ENCODE data around the gene IL17C.
"Not testable (repeated sequence)": the region's sequence is repeated elsewhere in the genome, so short reads cannot be mapped to it uniquely, and the experiment has no call there.

Gene IL17C

DNA sequence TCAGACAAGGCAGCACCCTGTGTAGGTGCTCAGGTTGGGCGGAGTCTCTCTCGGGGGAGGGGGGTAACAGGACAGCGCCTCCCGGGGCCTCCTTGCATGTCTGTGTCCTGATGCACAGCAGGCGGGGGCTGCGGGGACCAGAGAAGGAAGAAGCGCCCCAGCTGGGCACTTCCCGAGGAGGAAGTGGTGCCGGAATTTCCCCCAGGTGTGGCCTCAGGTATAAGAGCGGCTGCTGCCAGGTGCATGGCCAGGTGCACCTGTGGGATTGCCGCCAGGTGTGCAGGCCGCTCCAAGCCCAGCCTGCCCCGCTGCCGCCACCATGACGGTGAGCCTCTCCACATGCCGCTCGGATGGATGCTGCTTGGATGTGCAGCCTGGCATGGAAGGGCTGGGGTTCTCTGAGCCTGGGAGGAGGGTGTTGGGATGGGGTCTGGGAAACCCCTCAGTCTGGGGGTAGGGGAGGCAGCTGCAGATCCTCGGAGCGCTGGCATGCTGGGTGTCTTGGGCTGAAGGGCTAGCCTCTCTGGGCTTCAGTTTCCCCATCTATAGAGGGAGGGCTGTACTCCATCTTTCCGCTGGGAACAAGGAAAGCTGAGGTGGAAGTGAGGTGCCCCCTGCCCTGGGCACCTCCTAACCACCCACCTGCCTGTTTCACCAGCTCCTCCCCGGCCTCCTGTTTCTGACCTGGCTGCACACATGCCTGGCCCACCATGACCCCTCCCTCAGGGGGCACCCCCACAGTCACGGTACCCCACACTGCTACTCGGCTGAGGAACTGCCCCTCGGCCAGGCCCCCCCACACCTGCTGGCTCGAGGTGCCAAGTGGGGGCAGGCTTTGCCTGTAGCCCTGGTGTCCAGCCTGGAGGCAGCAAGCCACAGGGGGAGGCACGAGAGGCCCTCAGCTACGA is at the start of gene IL17C:
IL17C (plus strand) TSS at position 250 of the 908 bp plus-strand sequence; CDS start at position 320, 70 bp downstream.
- no peak for DNase-seq (ENCODE audit: low spot score)

DNA sequence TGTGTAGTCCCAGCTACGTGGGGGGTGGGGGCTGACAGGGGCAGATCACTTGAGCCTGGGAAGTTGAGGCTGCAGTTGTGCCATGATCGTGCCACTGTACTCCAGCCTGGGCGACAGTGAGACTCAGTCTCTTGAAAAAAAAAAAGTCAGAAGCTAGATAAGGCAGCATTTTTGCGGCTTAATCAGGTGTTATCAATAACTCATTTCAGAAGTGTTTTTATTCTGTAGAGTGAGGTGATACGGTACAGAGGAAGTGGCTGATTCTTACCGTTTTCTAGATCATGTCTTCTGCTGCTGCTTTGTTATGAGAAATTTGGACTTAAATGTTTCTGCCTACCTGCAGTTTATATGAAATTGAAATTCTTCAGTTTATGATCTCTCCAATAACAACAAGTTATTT is 49.6 kb upstream of the IL17C start:
- no peak for DNase-seq (ENCODE audit: low spot score)

DNA sequence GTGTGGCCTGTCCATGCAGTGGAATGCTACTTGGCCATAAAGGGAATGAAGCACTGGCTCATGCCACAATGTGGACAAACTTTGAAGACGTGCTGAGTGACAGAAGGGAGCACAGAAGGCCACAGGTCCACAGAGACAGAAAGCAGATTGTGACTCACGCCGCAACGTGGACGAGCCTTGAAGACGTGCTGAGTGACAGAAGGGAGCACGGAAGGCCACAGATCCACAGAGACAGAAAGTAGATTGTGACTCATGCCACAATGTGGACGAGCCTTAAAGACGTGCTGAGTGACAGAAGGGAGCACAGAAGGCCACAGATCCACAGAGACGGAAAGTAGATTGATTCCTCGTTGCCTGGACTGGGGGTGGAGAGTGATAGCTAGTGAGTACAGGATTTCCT is 48.9 kb upstream of the IL17C start:
- DNase-seq (ENCODE audit: low spot score): no peak

DNA sequence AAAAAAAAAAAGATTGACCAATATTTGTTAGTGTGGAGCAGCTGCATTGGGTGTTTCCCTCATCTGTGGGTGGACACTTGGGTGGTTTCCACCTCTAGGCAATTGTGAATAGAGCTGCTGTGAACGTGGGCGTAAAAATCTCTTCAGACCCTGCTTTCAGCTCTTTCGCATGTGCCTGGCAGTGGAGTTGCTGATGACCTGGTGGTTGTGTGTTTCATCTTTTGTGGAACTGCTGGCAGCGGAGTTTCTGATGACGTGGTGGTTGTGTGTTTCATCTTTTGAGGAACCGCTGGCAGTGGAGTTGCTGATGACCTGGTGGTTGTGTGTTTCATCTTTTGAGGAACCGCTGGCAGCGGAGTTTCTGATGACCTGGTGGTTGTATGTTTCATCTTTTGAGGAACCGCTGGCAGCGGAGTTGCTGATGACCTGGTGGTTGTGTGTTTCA is 46.8 kb upstream of the IL17C start:
- DNase-seq (ENCODE audit: low spot score): no peak

DNA sequence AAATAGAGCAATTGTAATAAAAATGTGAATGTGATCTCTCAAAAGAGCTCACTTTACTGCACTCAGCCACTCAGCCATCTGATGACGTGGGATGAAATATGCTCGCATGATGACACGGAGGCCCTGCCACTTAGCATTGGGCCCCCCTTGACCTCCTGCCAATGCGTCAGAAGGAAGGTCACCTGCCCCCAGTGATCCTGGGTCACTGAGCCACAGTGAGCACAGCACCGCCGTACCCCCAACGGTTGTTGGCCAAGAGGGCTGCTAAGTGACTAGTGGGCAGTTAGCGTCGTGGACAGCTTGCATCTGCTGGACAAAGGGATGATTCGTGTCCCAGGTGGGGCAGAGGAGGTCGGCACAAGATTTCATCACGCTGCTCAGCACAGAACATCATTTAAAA is 45.3 kb upstream of the IL17C start:
- no peak for DNase-seq (ENCODE audit: low spot score)

- no peak for DNase-seq (ENCODE audit: low spot score)
Observed at GRCh38 chr16:88593489-88593888, 44.9 kb upstream of the IL17C start.

- no peak for DNase-seq (ENCODE audit: low spot score)
Observed at GRCh38 chr16:88593910-88594309, 44.5 kb upstream of the IL17C start.

- DNase-seq (ENCODE audit: low spot score): no peak
Observed at GRCh38 chr16:88595101-88595500, 43.3 kb upstream of the IL17C start.

GRCh38 chr16:88595921-88596320 is 42.5 kb upstream of the IL17C start:
- no peak for DNase-seq (ENCODE audit: low spot score)

DNA sequence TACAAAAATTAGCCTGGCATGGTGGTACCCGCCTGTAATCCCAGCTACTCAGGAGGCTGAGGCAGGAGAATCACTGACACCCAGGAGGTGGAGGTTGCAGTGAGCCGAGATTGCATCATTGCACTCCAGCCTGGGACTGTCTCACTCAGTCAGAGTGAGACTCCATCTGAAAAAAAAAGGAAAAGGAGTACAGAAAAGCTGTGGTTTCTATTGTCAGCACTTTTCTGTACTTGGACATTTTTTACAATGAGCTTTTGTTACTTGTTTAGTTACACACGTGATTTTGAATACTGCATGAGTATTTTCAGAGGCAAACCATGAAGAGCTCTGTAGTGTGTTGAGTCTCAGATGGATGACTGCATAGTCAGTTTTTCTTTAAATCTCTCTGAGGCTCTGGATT is 41.9 kb upstream of the IL17C start:
- DNase-seq (ENCODE audit: low spot score): no peak

- DNase-seq (ENCODE audit: low spot score): no peak
Observed at GRCh38 chr16:88597856-88598491, 40.4 kb upstream of the IL17C start.

GRCh38 chr16:88599092-88599733 is 39.2 kb upstream of the IL17C start:
- DNase-seq (ENCODE audit: low spot score): no peak

DNA sequence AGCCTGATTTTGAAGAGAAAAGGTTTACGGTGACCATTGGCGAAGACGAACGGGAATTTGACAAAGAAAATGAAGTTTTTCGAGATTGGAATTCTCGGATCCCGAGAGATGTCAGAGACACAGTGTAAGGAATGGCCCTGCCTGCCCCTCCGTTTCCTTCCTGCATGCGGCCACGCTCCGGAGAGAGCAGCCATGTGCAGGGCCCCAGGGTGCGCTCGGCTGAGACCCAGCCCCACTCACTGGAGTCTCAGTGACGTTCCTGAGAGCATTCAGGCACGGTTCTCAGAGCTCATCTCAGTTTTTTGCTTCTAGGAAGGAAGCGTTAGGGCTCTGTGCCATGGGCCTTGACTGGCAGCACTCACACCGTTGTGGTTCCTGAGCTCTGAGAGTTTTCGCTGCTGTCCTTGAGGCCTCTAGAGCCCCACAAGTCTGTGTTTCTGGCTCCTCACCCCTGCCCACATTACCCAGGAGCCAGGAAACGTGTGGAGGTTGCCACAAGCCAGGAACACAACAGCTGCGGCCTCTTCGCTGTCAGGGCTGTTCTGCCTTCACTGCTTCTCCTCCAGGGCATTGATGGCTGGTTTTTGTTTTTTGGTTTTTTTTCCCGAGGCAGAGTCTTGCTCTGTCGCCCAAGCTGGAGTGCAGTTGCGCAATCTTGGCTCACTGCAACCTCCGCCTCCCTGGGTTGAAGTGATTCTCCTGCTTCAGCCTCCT is 38.4 kb upstream of the IL17C start:
- no peak for DNase-seq (ENCODE audit: low spot score)

DNA sequence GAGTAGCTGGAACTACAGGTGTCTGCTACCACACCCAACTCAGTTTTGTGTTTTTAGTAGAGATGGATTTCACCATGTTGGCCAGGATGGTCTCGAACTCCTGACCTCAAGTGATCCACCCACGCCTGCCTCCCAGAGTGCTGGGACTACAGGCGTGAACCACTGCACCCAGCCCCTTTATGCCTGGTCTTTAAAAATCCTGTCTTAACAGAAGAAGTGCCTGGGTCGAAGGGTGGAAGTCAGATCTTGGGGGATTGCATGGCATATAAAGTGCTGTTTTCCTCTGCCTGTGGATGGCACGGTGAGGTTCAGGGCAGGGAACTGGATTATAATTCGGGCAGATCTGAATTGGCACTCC is 37.9 kb upstream of the IL17C start:
- DNase-seq (ENCODE audit: low spot score): no peak

GRCh38 chr16:88601313-88602036 is 36.9 kb upstream of the IL17C start:
- no peak for DNase-seq (ENCODE audit: low spot score)

- no peak for DNase-seq (ENCODE audit: low spot score)
Observed at GRCh38 chr16:88602091-88602490, 36.3 kb upstream of the IL17C start.

DNA sequence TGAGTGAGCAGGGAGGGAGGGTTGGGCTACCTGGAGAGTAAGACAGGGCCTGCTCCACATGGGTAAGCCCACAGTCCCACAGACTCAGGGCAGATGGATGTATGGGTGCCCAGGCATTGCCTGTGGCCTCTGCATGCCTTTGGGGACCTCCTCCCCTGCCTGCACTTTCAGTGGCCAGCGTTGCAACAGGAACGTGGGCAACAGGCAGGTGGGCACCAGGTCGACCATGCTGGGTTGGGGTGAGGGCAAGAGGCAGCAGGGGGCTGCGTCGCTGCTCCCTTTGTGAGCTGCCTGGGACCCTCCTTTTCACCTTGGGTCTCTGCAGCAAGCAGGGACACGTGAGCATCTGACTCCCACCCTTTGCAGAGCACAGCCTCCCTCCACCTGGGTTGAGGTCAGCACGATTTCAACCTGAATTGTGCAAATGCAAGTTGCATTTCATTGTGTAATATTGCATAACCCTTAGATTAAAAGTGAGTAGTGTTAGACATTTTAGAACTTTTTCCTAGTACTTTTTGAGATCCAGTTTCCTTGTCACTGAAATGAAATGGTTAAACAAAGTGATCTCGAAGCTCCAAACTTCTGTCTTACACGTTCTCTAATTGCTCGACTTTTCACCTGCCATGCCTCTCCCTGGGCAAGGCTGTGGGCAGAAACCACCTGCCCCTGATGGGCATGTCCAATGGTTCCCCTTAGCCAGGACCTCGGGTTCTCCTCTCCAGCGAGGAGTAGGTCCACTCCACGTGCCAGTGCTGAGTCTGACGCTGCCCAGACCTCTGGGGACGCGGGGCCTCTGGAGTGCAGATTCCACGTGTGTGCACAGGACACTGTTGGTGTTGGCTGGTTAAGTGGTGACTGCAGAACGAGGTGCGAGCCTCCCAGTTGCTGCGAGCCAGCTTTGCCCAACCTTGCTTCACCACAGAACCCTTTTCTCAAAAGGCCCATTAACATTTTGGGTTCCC is 32.9 kb upstream of the IL17C start:
- DNase-seq (ENCODE audit: low spot score): no peak

DNA sequence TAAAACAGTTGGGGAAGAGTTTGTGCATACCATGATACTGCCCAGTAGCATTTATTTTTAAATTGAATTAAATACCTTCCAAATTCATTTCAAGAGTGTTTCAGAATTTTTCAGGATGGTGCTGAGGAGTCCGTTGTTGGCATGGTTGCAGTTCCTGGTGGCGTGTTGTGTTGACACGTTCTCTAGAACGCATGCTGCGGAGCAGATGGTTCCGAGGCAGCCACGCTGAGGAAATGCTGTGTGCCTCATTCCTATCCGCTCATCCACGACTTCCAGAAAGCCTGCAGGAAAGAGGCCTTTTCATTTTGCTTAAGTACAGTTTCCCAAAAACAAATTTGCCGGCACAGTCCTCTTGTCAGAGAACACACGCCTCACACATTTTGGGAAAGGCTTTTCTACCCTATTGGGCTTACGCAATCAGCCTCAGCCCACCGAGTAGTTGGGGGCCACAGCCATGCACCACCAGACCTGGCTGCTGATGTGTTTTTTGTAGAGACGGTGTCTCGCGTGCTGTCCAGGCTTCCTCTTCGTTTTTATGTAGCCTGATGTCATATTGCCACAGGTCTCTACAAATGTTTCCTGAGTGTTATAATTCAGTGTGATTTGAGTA is 32.1 kb upstream of the IL17C start:
- DNase-seq (ENCODE audit: low spot score): no peak

DNA sequence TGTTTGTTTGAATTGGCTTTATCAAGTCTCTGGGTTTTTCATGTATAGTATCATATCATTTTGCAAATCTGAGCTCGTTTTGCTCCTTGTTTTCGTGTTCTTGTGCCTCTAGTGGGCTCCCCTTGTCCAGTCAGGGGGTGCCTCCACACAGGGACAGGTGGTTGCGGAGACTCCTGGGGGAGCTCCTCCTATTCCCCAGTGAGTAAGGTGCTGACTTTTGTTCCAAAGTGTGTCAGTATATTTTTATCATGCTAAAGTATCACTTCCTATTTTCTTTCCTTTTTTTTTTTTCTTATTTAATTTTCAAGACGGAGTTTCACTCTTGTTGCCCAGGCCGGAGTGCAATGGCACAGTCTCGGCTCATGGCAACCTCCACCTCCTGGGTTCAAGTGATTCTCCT is 30.3 kb upstream of the IL17C start:
- DNase-seq (ENCODE audit: low spot score): no peak

GRCh38 chr16:88609426-88609825 is 28.9 kb upstream of the IL17C start:
- not testable (repeated sequence) for DNase-seq (ENCODE audit: low spot score)

Data from HuH-7 (cell line).